ENCODE measurements around the gene LLGL1.

Gene LLGL1

DNA sequence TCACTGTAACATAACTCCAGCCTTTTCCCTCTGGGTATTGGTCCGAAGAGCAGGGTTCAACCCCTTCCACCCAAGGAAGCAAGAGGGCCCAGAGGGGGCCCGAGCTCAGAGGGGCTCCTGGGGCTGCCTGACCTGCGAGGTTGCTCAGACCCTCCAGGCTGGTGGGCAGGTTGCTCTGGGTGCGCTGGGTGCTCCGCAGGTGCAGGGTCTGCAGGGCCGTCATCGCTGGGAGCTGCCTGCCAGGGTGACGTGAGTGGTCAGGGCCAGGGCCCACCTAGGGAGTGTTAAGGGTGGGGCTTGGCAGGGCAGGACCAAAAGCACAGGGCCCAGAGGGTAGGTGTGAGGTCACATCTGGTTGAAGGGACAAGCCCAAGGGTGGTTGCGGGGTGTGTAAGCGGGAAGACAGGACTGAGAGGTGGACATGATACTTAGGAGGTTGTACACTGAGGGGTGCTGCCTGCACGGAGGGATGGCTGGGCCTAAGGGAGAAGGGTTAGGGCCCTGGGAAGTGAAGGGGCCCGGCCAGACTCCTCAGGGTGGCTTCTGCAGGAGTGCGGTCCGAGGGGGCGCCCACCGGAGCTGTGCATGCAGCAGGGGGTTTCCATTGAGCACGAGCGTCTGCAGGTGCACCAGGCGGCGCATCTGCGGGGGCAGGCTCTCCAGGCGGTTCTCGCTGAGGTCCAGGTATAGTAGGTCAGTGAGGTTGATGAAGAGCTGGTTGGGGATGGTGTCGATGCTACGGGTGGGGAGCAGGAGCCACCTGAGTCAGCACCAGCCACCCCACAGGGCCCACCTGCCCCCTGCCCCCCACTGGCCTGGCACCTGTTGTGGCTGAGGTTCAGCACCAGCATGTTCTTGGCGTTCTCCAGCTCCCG is 28.7 kb downstream of the LLGL1 start:
- DNase-seq = no peak

DNA sequence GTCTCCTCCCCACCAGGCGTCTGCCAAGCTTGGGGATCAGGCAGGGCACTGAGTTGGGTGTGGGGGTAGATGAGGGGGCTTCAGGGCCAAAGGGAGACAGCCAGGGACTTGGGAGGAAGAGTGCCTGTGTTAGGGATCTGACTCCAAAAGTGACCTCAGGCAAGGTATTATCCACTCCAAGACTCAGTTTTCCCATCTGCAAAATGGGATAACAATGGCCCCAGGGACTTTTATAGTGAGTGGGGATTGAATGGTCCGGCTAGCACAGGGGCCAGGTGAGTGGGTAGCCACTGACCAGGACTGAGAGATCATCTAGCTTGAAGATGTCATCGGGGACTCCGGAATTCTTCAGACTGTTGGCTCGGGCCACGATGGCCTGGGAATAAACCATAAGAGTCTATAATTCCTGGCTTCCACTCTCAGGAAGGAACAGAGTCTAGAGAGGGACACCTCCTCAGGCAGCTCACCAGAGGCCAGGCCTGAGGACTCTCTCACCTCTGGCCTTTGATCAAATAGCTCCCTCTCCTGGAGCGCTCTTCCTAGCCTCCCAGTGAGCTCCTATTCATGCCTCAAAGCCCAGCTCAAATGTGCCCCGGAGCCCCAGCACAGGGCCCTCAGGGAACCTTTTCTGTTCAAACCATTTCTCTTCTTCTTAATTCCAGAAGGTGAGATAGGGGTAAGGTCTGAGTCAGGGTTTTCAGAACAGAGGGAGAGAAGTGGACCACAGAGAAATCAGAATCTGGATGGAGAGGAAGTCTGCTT is 29.6 kb downstream of the LLGL1 start:
- DNase-seq = no peak

DNA sequence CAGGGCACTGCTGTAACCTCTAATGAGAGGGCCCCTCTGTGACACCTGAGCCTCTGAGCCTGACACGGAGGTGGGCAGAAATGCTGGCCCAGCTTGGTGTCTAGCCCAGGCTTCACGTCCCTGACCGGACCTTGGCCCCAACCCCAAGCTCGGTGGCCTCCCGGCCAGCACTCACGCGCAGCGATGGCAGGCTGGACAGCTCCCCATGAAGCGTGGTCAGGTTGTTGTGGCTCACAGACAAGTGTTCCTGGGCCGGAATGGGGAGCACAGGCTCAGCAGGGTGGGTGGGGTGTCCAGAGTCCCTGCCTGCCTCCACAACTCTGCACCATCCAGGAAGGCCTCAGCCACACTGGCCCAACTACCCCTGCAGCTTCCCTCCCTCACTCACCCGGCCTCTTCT is 30.9 kb downstream of the LLGL1 start:
- no peak for DNase-seq

DNA sequence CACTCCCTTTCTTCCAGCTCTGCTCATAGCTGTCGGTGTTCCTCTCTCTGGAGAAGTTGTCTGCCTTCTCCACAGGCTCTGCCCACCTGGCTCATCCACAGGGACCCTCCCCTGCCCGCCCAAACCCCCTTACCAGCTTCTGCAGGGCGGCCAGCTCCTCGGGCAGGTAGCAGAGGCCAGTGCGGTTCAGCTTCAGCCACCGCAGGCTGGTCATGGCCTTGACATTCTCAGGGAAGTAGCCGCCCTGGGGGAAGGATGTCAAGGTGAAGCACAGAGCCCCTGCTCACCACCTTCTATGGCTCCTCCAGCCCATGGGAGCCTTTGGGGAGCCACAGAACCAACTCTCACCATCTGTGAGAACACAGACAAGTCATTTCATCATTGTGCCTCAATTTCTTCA is 31.3 kb downstream of the LLGL1 start:
- no peak for DNase-seq

DNA sequence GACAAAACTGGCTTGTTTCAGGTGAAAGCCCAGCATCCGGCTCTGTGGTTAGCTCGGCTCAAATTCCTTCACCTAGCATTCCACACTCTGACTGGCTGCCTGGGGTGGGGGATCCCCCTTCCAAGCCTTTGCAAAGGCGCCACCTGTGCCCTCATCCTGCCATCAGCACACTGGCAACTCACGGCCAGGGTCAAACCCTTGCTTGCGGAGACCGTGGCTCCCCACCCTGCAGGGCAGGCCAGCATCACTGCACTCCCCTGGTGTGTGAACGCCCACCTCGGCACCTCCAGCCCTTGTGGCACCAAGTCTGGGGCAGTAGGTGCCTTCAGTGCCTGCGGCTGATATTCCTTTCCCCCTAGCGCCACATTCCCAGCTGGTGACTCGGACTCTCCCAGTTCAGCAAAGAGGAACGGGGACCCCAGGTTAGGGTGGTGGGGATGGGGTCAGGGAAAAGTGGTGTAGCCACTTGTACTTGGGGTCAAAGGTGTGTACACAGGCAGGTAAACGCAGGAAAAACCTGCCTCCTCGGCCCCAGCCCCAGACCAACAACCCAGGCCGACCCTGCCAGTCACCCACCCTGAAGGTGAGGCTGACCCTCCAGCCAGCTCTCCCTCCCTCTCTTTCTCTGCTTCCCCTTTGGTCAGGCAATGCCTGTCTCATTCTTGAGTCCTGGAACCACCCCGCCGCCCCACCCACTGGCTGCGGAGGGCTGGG is 32.0 kb downstream of the LLGL1 start:
- DNase-seq = peak; percentile 71 to 90 (median 81)

DNA sequence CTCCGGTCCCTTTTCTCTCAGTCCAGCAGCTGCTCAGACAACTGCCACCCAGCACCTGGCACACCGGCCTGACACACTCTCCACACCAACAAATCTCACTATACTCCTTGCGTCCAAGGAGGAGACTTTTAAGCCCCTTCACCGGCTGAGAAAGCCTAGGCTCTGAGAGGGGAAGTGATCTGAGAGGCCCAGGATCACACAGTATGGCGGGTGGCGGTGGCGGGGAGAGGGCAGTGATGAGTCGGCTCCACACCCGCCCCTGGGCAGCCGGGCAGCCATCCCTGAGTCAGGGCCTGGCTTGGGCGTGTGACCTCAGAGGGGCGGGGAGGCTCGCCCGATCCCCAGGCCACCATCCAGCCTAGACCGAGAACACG is 32.5 kb downstream of the LLGL1 start:
- peak; percentile 95 to 97 (median 96) for DNase-seq

DNA sequence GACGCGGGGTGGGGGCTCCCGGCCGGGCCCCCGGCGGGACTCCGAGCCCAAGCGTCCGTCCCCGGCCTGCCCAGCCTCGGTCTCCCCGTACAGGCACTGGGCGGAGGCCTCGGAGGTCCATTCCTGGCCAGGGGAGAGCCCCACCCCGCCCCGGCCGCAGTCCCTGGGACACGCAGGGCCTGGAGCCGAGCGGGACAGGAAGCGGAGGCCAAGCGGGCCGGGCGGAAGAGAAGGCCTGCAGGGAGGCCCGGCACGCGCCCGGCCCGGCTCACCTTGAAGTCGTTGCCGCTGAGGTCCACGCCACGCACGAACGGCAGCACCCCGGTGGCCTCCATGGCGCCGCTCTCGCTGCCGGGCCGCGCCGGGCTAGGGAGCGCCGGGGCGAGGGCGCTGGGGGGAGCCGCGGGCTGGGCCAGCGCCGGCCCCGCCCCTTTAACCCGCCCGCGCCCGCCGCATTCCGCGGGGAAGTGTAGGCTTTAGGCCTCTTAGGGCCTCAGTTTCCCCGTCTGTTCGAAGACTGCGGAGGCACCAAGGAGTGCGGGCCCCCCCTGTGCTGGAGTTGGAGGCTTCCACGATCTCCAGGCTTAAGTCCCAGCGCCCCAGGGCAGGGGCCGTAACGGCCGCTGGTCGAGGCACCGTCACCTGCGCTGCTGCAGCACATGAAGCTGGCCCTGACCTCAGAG is 33.1 kb downstream of the LLGL1 start, which contains the start of gene FLII:
Gene FLII (minus strand): TSS at position 383 of the 683 bp plus-strand sequence. CDS start 48 bp downstream, at position 335.
- DNase-seq = peak; percentile 62 to 89 (median 74)

DNA sequence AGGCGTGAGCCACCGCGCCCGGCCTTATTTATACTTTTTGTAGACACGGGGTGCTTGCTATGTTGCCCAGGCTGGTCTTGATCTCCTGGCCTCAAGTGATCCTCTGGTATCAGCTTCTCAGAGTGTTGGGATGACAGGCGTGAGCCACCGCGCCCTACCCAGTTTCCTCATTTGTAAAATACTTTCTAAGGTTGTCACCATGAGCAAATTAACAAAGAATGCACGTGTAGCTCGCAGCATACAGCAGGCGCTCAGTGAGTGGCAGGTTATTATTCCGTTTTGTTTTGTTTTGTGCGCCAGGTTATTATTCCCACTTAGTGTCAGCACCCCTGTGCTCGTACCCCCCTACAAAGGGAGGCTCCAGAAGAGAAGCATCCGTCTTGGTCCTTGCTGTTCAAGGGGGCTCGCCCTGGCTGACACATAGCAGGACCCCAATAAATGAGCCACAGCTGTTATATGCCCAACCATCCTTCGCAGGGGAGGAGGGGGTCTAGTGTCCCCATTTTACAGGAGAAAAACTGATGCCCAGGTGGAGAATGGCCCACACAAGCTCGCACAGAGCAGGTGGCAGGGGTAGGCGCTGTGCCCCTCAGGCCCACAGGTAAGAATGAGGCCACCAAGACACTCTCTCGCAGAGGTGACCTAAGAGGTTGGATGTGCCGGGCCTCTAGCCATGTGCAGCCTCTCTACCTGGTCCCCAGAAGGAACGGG is 34.3 kb downstream of the LLGL1 start:
- no peak for DNase-seq

DNA sequence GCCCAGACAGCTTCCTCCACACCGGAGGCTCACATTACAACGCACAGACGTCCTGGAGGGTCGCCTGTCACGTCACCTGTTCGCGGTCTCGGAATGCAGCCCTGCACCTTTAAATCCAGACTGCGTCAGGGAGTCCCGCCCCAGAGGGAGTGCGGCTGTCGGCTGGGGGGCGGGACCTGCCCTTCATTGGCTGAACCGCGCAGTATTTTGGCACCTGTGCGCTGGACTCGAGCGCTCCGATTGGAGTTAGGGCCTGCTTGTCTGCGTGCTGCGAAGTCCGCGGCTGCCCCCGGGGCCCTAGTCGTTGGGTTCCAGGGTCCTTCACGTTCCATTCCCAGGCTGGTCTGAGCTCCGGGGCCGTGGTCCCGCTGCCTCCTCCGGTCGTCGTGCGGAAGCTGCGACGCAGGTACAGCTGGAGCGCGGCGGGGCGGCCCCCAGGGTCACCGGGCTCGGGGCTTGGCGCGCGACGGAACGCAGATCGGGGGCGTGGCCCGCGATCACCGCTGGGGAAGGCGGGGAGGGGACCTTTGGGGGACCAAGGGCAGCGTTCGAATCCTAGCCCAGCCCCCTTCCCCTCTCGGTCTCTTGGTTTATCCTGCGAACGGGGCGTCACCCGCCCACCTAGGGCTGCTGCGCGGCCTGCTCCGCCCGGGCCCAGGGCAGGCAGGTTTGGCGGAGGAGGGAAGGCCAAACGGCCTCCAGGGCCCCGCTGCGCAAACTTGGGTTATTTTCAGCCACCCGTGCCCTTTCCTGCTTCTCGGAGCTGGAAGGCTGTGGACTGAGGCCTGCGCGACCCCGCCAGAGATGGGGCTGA is 35.1 kb downstream of the LLGL1 start, which contains the start of gene MIEF2:
Gene MIEF2 (plus strand): TSS at position 331 of the 814 bp plus-strand sequence. CDS start 2,059 bp downstream, outside the sequence.
- DNase-seq = peak; percentile 92 to 95 (median 95)

DNA sequence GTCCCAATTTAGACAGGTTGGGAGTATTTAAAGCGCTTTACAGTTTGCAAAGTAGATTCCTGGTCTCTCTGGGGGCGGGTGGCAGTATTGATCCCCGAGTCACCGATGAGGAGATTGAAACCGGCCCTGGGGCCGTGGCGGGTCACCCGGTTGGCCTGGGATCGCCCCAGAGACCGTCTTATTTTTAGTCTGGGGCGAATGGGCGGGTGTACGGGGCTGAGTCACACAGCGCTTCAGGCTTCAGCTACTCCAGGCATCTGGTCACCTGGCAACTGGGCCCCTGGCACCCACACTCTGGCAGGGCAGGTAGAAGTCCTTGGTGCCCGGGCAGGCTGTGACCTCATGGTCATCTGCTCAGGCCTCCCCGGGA is 35.7 kb downstream of the LLGL1 start:
- peak; percentile 57 to 69 (median 60) for DNase-seq

DNA sequence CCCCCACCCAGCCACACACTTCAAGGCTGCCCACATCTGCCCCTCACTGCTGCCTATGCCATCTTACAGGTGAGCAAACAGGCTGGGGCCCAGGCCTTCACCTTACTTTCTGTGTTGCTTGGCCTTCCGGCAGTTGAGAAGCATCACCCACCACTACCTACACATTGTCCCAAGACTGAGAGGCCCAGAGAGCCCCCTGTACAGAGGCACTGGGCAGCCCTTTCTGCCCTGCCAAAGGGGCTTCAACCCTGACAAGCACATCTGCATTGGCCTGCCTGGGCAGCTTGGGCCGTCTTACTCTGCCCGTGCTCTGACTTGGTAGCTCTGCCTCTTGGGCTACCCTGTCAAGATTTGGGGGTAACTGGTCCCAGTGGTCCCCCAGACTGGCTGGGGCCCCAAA is 36.2 kb downstream of the LLGL1 start:
- no peak for DNase-seq

DNA sequence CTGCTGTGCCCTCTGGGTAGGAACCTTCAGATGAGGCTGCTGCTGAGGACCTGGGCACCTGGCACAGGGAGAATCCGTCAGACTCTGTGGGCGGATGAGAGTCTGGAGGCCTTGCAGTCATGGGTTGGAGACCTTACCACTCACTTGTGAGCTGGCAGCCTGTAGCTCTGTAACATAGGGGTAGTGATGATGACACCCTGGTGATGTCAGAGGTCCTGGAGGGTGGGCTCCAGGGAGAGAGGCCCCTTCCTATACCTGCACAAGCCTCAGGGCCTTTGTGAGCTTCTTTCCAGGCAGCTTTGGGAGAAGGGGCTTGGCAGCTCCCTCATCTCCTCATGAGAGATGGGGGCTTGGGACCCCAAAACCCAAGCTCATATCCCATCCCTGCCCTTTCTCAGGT is 36.7 kb downstream of the LLGL1 start:
- DNase-seq = peak in 2 of 3 donors; percentile 17 to 22

DNA sequence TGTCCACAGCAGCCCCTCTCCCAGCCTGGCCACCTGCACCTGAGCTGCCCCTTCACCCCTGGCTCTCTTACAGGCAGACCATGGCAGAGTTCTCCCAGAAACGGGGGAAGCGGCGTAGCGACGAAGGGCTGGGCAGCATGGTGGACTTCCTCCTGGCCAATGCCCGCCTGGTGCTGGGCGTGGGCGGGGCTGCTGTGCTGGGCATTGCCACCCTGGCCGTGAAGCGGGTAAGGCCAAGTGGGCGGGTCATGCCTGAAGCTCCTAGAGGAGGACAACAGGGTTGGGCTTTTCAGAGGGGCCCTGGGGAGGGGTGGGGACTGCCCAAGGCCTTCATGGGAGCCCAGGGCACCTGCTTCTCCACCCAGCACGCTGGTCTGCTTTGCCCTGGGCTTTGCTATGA is 37.2 kb downstream of the LLGL1 start:
- DNase-seq = peak in 1 of 3 donors; percentile 33

DNA sequence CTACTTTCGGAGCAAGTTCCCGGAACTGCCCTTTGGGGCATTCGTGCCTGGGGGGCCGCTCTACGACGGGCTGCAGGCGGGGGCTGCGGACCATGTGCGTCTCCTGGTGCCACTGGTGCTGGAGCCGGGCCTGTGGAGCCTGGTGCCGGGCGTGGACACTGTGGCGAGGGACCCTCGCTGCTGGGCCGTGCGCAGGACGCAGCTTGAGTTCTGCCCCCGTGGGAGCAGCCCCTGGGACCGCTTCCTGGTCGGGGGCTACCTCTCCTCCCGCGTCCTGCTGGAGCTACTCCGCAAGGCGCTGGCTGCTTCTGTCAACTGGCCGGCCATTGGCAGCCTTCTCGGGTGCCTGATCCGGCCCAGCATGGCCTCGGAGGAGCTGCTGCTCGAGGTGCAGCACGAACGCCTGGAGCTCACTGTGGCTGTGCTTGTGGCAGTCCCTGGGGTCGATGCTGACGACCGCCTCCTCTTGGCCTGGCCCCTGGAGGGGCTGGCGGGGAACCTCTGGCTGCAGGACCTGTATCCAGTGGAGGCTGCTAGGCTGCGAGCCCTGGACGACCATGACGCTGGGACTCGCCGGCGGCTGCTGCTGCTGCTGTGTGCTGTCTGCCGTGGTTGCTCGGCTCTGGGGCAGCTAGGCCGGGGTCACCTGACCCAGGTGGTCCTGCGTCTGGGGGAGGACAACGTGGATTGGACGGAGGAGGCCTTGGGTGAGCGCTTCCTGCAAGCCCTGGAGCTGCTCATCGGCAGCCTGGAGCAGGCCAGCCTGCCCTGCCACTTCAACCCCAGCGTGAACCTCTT is 38.6 kb downstream of the LLGL1 start:
- DNase-seq = no peak

DNA sequence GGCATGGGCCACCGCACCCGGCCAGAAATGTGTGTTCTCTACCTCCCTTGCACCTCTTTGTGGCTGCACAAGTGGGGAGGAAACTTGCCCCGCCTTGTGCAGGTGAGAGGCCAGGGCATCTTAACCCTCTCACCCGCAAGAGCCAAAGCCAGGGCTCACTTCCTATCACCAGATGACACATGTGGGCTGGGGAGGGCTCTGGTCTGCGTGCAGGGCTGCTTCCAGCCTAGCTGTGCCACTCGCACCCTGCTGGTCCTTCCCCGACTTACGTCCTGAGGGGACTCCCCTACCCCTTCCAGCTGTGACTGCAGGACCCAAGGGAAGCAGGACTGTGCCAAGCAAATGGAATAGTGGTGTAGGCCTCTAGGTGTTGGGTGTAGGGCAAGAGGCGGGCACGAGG is 41.9 kb downstream of the LLGL1 start:
- no peak for DNase-seq

DNA sequence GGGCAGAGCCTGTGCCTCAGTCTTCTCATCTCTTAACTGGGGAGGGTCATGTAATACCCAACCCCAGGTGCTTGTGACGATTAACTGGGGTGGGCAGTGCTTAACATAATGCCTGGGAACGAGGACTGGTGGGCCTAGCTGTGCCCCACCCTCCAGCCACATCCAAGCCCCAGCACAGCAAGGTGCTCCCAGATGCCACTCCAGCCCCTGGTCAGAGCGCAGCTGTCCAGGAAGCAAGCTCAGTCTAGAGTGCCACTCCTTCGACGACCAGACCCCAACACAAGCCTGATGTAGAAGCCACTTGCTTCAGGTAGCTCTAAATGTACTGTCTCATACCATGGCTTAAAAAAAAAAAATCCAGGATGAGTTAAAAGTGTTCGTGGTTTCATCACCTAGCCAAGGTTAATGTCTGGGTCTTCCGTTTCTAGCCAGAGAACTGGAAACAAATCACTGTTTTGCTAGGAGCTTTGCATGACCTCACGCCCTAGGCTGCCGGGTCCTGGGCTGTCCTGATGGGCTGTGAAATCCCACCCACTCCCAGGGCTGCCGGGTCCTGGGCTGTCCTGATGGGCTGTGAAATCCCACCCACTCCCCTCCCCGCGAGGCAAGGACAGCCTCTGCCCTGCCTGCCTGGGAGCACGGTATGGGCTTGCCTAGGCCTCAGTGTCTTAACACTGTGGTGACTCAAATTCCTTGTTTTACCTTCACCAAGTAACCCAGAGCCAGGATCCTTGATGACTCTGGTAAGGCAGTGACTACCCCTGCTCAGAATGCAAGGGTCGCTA is 42.7 kb downstream of the LLGL1 start:
- no peak for DNase-seq

DNA sequence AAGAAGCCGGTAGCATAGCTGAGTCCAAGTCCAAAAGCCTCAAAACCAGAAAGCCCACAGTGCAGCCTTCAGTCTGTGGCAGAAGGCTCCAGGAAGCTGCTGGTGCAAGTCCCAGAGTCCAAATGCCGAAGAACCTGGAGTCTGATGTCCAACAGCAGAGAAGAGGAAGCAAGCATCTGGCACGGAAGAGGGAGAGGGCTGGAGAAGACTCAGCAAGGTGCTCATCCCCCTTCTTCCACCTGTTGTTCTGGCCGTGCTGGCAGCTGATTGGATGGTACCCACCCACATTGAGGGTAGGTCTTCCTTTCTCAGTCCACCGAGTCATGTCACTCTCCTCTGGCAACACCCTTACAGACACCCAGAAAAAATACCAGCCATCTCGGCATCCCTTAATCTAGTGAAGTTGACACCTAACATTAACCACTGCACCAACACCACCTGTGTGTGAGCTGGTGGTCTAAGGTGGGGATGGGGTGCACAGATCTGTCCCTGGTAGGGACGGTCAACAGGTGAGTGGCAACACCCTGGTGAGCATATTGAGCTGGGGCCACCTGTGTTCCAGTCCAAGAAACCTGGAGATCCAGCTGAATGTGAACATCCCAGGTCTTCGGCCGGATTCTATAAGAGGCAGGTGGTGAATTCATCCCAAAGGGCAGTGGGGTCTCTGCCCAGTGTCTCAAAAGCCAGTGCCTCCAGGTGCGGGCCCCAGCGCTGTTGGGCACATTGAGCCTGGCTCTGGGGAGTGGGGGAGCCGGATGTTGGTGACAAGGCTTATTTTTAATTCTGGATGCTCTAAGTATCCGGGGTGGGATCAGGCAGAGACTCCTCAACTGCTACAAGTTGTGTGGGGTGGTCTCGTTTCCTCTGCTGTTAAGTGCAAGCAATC is 44.9 kb downstream of the LLGL1 start:
- DNase-seq = no peak

DNA sequence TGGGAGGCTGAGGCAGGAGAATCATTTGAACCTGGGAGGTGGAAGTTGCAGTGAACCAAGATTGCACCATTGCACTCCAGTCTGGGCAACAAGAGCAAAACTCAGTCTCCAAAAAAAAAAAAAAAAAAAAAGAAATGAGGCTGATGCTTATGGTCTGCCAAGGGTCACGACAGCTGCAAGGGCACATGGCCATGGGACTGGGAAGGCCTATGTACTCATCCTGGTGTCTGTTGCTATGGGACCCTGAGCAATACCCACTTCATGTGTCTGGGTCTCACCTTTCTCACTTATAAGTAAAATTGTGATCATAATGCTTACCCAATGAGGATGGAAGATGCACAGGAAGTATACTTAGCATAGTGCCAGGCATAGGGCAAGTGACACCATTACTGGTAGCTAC is 51.6 kb downstream of the LLGL1 start:
- no peak for DNase-seq
